Neural crest cell (in vitro differentiated cells): Measurements from ENCODE around the gene MDP1. TPM values are rescaled to one million over a fixed set of nuclear protein-coding genes. Genes with fewer than 3 reads are reported as not detected.
A peak's percentile ranks its signal among the peaks of the same experiment; 100 is the strongest.

Source experiments
- DNase-seq: peaks from one replicate; pipeline ENCODE4 v3.0.0; 2021; ENCODE audit warnings: low read depth, mixed read lengths, low spot score
- H3K27ac Mint-ChIP-seq: one replicate; pipeline ENCODE4 v1.8.0; 2021; ENCODE audit warnings: mild to moderate bottlenecking, mixed read lengths; ENCODE audit not compliant: unreplicated experiment
- H3K27me3 Mint-ChIP-seq: 2 replicates; pipeline ENCODE4 v1.8.0; 2021; ENCODE audit warnings: low read depth, mild to moderate bottlenecking, mixed read lengths
- H3K36me3 Mint-ChIP-seq: 2 replicates; pipeline ENCODE4 v1.8.0; 2021; ENCODE audit warnings: low read depth, mild to moderate bottlenecking, mixed read lengths
- H3K4me1 Mint-ChIP-seq: 2 replicates; pipeline ENCODE4 v1.8.0; 2021; ENCODE audit warnings: mixed read lengths
- H3K4me3 Mint-ChIP-seq: one replicate; pipeline ENCODE4 v1.8.0; 2021; ENCODE audit warnings: mild to moderate bottlenecking, mixed read lengths
- H3K9me3 Mint-ChIP-seq: 2 replicates; pipeline ENCODE4 v1.8.0; 2021; ENCODE audit warnings: mixed read lengths
- total RNA-seq: library from RNA; stranded (reverse); gene quantifications from 2 replicates; pipeline ENCODE4 v1.2.1, GENCODE V29; 2021
- TF ChIP-seq, protein P1 (sequence below): fragments of 200-600 bp; sonication (generic); conservative IDR thresholded peaks from 2 replicates; pipeline ENCODE4 v1.5.0; 2021; ENCODE audit warnings: antibody characterized with exemption, mild to moderate bottlenecking

MDP1 gene
- total RNA-seq, 1 donor from 2014 or later: 25.9 TPM

DNA sequence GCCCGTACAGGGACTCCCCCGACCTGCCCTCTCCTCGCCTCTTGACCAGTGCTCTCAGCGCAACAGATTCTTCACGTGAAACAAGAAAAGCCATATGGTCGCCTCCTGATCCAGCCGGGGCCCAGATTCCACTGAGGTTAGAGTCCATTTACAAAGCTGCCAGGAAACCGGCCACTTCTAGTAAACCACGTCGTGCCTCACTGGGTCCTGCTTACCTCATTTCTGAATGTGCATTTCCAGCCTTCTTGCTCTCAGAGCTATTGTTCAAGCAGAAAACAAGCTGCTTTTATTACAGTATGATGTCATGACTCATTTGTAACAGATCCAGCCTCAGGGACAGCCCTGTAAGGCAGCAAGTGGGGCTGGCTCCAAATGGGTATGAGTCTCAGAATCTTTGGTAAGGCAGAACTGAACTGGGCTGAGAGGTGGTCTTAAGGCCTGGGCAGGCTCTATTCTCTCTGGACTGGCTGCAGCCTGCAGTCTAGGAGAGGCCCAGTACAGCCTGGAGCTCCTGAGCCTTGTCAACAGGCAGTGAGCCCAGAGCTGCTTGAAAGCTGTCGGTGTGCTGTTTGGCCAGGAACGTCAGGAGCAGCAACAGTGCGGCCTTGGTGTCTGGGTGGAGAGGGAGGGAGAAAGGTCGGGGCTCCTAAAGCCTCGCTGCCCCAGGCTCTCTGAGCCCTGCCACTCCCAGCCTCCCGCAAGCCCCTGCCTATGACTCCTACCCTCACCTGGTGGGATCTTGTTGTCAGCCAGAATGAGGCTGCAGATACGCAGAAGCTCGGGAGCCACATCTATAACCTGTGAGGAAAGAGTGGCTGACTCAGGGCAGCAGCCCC lies 35.7 kb downstream of the MDP1 start:
- peak overlapping the region; percentile 70 for H3K4me3 Mint-ChIP-seq
- peaks cover 6% of the 10 kb centered on the region for H3K36me3 Mint-ChIP-seq
- peaks cover 2% of the 10 kb centered on the region for H3K27me3 Mint-ChIP-seq
- H3K9me3 Mint-ChIP-seq: no peaks in the 10 kb centered on the region
- no peak overlapping the region for H3K27ac Mint-ChIP-seq
- peaks cover 4% of the 10 kb centered on the region for H3K4me1 Mint-ChIP-seq
- TF ChIP-seq, protein P1, sequence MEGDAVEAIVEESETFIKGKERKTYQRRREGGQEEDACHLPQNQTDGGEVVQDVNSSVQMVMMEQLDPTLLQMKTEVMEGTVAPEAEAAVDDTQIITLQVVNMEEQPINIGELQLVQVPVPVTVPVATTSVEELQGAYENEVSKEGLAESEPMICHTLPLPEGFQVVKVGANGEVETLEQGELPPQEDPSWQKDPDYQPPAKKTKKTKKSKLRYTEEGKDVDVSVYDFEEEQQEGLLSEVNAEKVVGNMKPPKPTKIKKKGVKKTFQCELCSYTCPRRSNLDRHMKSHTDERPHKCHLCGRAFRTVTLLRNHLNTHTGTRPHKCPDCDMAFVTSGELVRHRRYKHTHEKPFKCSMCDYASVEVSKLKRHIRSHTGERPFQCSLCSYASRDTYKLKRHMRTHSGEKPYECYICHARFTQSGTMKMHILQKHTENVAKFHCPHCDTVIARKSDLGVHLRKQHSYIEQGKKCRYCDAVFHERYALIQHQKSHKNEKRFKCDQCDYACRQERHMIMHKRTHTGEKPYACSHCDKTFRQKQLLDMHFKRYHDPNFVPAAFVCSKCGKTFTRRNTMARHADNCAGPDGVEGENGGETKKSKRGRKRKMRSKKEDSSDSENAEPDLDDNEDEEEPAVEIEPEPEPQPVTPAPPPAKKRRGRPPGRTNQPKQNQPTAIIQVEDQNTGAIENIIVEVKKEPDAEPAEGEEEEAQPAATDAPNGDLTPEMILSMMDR: no peak
- DNase-seq: no peak

DNA sequence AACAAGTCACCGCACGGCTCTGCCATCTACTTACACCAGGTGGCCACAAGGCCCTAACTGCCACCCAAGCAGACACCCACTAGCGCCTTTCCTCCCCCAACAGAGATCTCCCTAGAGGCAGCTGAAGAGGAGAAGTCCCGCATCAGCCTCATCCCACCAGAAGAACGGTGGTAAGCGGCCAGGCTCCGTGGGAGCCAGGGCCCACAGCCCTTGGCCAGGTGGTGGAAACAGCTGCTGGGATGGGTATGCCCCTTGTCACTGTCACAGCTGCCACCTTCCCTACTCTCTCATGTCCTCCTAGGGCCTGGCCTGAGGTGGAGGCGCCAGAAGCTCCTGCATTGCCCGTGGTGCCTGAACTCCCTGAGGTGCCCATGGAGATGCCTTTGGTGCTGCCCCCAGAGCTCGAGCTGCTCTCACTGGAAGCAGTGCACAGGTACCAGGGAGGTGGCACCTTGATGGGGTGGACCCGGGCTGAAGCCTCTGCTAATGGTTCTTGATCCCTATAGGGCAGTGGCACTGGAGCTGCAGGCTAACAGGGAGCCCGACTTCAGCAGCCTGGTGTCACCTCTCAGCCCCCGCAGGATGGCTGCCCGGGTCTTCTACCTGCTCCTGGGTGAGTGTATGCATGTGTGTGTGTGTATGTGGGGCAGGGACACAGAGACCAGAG lies 36.4 kb downstream of the MDP1 start:
- TF ChIP-seq, protein P1: no peak
- H3K36me3 Mint-ChIP-seq: peaks cover 10% of the 10 kb centered on the region

DNA sequence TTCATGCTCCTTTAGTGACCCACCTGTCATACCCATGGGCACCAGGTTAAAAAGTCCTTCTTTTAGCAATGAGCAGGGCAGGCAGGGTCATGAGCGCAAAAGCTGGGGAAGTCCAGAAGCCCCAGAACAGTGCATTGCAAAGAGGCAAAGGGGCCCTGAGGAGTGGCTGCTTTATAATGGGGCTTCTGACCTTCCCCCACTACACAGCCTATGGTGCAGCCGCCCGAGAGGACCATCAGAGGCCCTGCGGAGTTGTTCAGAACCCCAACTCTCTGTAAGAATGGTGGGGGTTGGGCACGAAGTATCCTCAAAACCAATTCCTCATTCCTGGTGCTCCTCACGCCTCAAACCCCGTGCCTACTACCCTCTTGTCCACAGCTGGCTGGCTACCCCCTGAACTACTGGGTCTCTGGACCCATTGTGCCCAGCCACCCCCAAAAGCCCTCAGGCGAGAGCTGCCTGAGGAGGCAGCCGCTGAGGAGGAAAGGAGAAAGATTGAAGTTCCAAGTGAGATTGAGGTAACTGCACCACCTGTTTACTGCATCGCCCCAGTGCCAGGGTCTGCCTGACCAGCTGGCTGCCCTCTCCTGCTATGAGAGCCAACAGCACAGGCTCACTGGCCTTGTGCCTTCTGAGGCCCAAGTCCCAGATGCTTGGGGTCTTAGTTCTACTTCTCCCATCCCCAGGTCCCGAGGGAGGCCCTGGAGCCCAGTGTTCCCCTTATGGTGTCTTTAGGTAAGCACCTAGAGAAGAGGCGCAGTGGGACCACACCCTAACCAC lies 37.3 kb downstream of the MDP1 start:
- TF ChIP-seq, protein P1: no peak
- peaks cover 11% of the 10 kb centered on the region for H3K4me1 Mint-ChIP-seq
- H3K36me3 Mint-ChIP-seq: peaks cover 10% of the 10 kb centered on the region
- peaks cover 2% of the 10 kb centered on the region for H3K27me3 Mint-ChIP-seq
- peak overlapping the region; percentile 72 for H3K4me3 Mint-ChIP-seq
- DNase-seq: no peak
- no peak overlapping the region for H3K27ac Mint-ChIP-seq
- no peaks in the 10 kb centered on the region for H3K9me3 Mint-ChIP-seq

More for the DNA sequence above, 36.4 kb downstream of the MDP1 start:
- peak overlapping the region; percentile 72 for H3K4me3 Mint-ChIP-seq
- DNase-seq: no peak
- no peaks in the 10 kb centered on the region for H3K9me3 Mint-ChIP-seq
- H3K27me3 Mint-ChIP-seq: peaks cover 2% of the 10 kb centered on the region
- H3K4me1 Mint-ChIP-seq: peaks cover 8% of the 10 kb centered on the region
- no peak overlapping the region for H3K27ac Mint-ChIP-seq

GRCh38 chr14:24177891-24178290 lies 38.0 kb downstream of the MDP1 start:
- H3K36me3 Mint-ChIP-seq: peaks cover 10% of the 10 kb centered on the region
- no peak for DNase-seq
- H3K9me3 Mint-ChIP-seq: no peaks in the 10 kb centered on the region
- no peak overlapping the region for H3K4me3 Mint-ChIP-seq
- H3K4me1 Mint-ChIP-seq: peaks cover 18% of the 10 kb centered on the region
- H3K27me3 Mint-ChIP-seq: peaks cover 2% of the 10 kb centered on the region
- no peak overlapping the region for H3K27ac Mint-ChIP-seq
- TF ChIP-seq, protein P1: no peak

DNA sequence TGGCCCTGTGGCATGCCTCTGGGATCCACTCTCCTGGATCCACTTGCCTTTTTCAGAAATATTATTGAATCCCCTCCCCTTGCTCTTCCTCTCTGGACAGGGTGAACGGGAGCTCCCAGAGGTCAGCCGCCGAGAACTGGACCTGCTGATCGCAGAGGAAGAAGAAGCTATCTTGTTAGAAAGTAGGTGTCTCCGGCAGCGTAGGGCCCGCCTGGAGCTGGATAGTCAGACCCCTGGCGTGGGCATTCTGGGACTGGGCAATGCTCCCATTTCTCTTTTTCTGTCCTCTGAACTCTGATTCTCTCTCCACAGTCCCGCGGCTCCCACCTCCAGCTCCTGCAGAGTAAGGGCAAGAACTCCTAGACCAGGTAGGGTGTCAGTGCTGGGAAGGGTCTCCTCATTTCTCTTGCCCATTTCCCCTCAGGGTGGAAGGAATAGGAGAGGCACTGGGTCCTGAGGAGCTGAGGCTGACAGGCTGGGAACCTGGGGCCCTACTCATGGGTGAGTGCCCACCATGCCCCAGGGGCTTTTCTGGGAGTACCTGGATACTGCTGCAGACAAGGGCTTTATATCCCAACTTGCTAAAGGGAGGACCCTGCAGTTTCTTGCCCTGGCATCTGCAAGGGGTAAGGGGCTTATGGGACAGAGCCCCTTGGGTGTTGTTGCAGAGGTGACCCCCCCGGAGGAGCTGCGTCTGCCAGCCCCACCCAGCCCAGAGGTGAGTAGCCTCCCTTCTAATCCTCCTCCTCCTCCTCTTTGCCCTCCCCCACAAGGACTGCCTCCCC lies 38.6 kb downstream of the MDP1 start:
- TF ChIP-seq, protein P1: no peak
- Mint-ChIP-seq H3K27ac (no peak overlapping the region), H3K4me3 (peak overlapping the region; percentile 59), H3K36me3 (peaks cover 7% of the 10 kb centered on the region), H3K9me3 (no peaks in the 10 kb centered on the region), H3K4me1 (peaks cover 22% of the 10 kb centered on the region), H3K27me3 (peaks cover 2% of the 10 kb centered on the region)
- no peak for DNase-seq
